Measurements from ENCODE around the gene LRCH4. TPM values are rescaled to one million over a fixed set of nuclear protein-coding genes. Genes with fewer than 3 reads are reported as not detected.
A peak's percentile ranks its signal among the peaks of the same experiment; 100 is the strongest.

LRCH4 gene
- total and polyA plus RNA-seq, 2 of the 8 experiments (the other 6 are each of a cell fraction or from before 2014, with no cell fraction given) = 15.5 to 36.6 TPM

DNA sequence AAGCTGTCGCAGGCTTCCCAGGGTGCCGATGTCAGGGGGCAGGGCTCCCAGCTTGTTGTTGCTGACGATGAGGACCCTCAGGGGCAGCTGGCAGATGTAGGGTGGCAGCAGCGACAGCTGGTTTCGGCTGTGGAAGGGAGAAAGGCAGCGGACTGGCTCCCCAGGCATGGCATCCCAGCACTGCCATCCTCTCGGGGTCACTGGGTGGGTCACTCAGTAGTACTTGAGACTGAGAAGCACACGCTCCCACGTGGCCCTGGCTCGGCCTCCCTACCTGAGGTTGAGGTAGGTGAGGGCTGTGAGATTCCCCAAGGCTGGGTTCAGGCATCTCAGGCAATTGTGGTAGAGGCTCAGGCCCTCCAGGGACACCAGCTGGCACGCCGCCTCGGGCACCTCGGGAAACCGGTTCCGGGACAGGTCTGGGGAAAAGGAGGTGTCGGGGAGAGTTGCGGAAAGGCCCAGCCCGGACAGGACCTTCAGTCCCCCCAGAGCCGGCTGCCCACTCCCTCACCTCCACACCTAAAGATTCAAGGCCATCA is 3.8 kb downstream of the LRCH4 start:
- H3K79me2 ChIP-seq (ENCODE audit: control insufficient read depth in 1 of 2, insufficient read depth in 2 of 2, low read length in 2 of 2) = peaks cover 0 to 11% of the 10 kb centered on the region in 2 experiments; a peak in 1 of 4 replicates
- H3K23me2 ChIP-seq (ENCODE audit: low read depth, low read length) = peaks cover 16% of the 10 kb centered on the region
- H3K79me1 ChIP-seq (ENCODE audit: low read depth, low read length) = peaks cover 5% of the 10 kb centered on the region
- H3K27ac ChIP-seq (ENCODE audit: low read depth, low read length) = no peak overlapping the region
- H2AK5ac ChIP-seq (ENCODE audit: low read depth, low read length) = no peak overlapping the region
- no peak overlapping the region for H2BK120ac ChIP-seq (replicated peaks; ENCODE audit: low read depth, low read length)
- no peaks in the 10 kb centered on the region for H3K9me3 ChIP-seq (ENCODE audit: insufficient read depth in 2 of 2, low read depth in 1 of 2, low read length in 1 of 2)
- no peak overlapping the region for H2BK20ac ChIP-seq (ENCODE audit: low read length)
- H3K4me3 ChIP-seq (ENCODE audit: extremely low read depth in 1 of 4, insufficient read depth in 2 of 4, low read depth in 3 of 4, low read length in 4 of 4) = no peak overlapping the region
- H2BK5ac ChIP-seq (ENCODE audit: low read depth, low read length) = no peak overlapping the region
- peak overlapping the region; percentile 23; the same call in 1 of the 2 replicates for H4K8ac ChIP-seq (ENCODE audit: extremely low read depth, insufficient read depth, low read length)
- DNase-seq (ENCODE audit: low read depth in 1 of 2, low spot score in 2 of 2) (no peak), FAIRE-seq (no peak)
- peaks cover 2 to 14% of the 10 kb centered on the region in 2 experiments for H4K20me1 ChIP-seq (replicated peaks in 1 of 2; ENCODE audit: control insufficient read depth in 1 of 2, insufficient read depth in 2 of 2, low read length in 2 of 2)
- H3K14ac ChIP-seq (ENCODE audit: insufficient read length) = no peak overlapping the region
- peaks cover 0 to 2% (median 0%) of the 10 kb centered on the region in 4 experiments; a peak in 1 of 7 replicates for H3K27me3 ChIP-seq (replicated peaks in 1 of 4; ENCODE audit: control insufficient read depth in 3 of 4, extremely low read depth in 1 of 4, insufficient read depth in 3 of 4, low read length in 3 of 4)
- no peak overlapping the region for H2AFZ ChIP-seq (ENCODE audit: low read length)
- CTCF ChIA-PET (ENCODE audit: partially characterized antibody) = interaction anchor here (0.7 to 11.4 kb wide), 3 partner anchors 9 to 98 kb away, joined by 3 to 171 read pairs (median 53); partner anchors contain the start of gene SAP25
- H4K91ac ChIP-seq (replicated peaks; ENCODE audit: insufficient read length, low read length) = no peak overlapping the region
- 90% methylated on average over 19 of the region's 20 CpGs; no CpG with 5 or more reads in 1 of the 2 experiments for WGBS, 2 experiments (ENCODE audit: extremely low coverage in 1 of 2, insufficient coverage in 1 of 2, insufficient read length in 1 of 2, insufficient replicate concordance in 2 of 2, low coverage in 1 of 2, low lambda C conversion rate in 2 of 2, missing lambda C conversion rate in 1 of 2)
- TF ChIP-seq BCL11A (IDR thresholded peaks at IDR 0.05; ENCODE audit: low read depth in 2 of 2, low read length in 2 of 2) = no peak
- no peak for TF ChIP-seq RXRA (IDR thresholded peaks at IDR 0.05; ENCODE audit: insufficient read depth, low read depth, low read length)
- no peak for TF ChIP-seq EZH2 (IDR thresholded peaks at IDR 0.05; ENCODE audit: low read depth, low read length, severe bottlenecking)
- TF ChIP-seq POU5F1 (IDR thresholded peaks at IDR 0.05; ENCODE audit: low read depth, low read length) = no peak
- TF ChIP-seq SAP30 (IDR thresholded peaks at IDR 0.05; ENCODE audit: insufficient read depth, insufficient replicate concordance, low read length) = no peak
- no peak for TF ChIP-seq TEAD4 (IDR thresholded peaks at IDR 0.05; ENCODE audit: low read depth, low read length)
- TF ChIP-seq TAF7 (optimal IDR thresholded peaks at IDR 0.05; ENCODE audit: borderline replicate concordance, low read depth, low read length) = no peak
- no peak for TF ChIP-seq CTBP2 (IDR thresholded peaks at IDR 0.05; ENCODE audit: borderline replicate concordance, insufficient read depth, insufficient read length, low read length)
- no peak for TF ChIP-seq GTF2F1 (IDR thresholded peaks at IDR 0.05; ENCODE audit: borderline replicate concordance, low read depth, low read length)
- no peak for TF ChIP-seq SP4 (IDR thresholded peaks at IDR 0.05; ENCODE audit: low read length)
- no peak for TF ChIP-seq GABPA (IDR thresholded peaks at IDR 0.05; ENCODE audit: borderline replicate concordance, insufficient read depth, low read length)
- no peak overlapping the region for H3K4me2 ChIP-seq (ENCODE audit: insufficient read depth in 1 of 2, low read depth in 2 of 2, low read length in 2 of 2)
- H3K23ac ChIP-seq (ENCODE audit: insufficient read length) = no peak overlapping the region
- H3K36me3 ChIP-seq (ENCODE audit: control insufficient read depth in 2 of 4, insufficient read depth in 4 of 4, low read length in 3 of 4) = peaks cover 15 to 32% (median 26%) of the 10 kb centered on the region in 4 experiments
- H3K4me1 ChIP-seq (replicated peaks in 1 of 4; ENCODE audit: control insufficient read depth in 3 of 4, insufficient read depth in 4 of 4, low read length in 3 of 4) = peaks cover 0 to 22% (median 13%) of the 10 kb centered on the region in 4 experiments; a peak in 6 of 7 replicates
- H2BK15ac ChIP-seq (ENCODE audit: low read length) = no peak overlapping the region
- no peak overlapping the region for H3K4ac ChIP-seq (replicated peaks; ENCODE audit: insufficient read length, low read depth, low read length)
- H2BK12ac ChIP-seq (ENCODE audit: low read depth, low read length) = no peak overlapping the region
- POLR2A ChIA-PET (ENCODE audit: partially characterized antibody) = interaction anchor here (0.9 to 6.7 kb wide), 4 partner anchors 9 to 153 kb away, joined by 3 to 83 read pairs (median 4); partner anchors contain the start of genes PPP1R35, SAP25 and ZCWPW1
- H3K9ac ChIP-seq (replicated peaks in 1 of 4; ENCODE audit: extremely low read depth in 1 of 4, low read depth in 3 of 4, low read length in 3 of 4) = no peak overlapping the region
- no peak overlapping the region for H4K5ac ChIP-seq (ENCODE audit: insufficient read length, low read depth, low read length)
- no peak overlapping the region for H3K18ac ChIP-seq (ENCODE audit: extremely low read depth, low read length)
- H3K56ac ChIP-seq (replicated peaks; ENCODE audit: insufficient read length, low read depth, low read length) = no peak overlapping the region

Measured in H1 (cell line).